ENCODE data around the gene CKAP2.
"Not testable (repeated sequence)": the region's sequence is repeated elsewhere in the genome, so short reads cannot be mapped to it uniquely, and the experiment has no call there.

- TF ChIP-seq, protein P1, sequence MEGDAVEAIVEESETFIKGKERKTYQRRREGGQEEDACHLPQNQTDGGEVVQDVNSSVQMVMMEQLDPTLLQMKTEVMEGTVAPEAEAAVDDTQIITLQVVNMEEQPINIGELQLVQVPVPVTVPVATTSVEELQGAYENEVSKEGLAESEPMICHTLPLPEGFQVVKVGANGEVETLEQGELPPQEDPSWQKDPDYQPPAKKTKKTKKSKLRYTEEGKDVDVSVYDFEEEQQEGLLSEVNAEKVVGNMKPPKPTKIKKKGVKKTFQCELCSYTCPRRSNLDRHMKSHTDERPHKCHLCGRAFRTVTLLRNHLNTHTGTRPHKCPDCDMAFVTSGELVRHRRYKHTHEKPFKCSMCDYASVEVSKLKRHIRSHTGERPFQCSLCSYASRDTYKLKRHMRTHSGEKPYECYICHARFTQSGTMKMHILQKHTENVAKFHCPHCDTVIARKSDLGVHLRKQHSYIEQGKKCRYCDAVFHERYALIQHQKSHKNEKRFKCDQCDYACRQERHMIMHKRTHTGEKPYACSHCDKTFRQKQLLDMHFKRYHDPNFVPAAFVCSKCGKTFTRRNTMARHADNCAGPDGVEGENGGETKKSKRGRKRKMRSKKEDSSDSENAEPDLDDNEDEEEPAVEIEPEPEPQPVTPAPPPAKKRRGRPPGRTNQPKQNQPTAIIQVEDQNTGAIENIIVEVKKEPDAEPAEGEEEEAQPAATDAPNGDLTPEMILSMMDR (IDR thresholded peaks at IDR 0.05; ENCODE audit: low read depth, low read length): not testable (repeated sequence)
- not testable (repeated sequence) for TF ChIP-seq POLR2A (IDR thresholded peaks at IDR 0.05; ENCODE audit: extremely low read depth, insufficient read length); MYC (IDR thresholded peaks at IDR 0.05; ENCODE audit: low read depth, low read length)
- TF ChIP-seq, protein P2, sequence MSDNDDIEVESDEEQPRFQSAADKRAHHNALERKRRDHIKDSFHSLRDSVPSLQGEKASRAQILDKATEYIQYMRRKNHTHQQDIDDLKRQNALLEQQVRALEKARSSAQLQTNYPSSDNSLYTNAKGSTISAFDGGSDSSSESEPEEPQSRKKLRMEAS (IDR thresholded peaks at IDR 0.05; ENCODE audit: low read depth, low read length): not testable (repeated sequence)
These were observed 33.5 kb downstream of the CKAP2 start for GRCh38 chr13:52488763-52489162.

Measured in NB4 (cell line).